ENCODE measurements around the gene PPP2R1A.

PPP2R1A gene

GRCh38 chr19:52189735-52190486 lies at the start of gene PPP2R1A:
Gene PPP2R1A (plus strand): TSS chr19:52190052. CDS start chr19:52190097, 45 bp downstream.
- peak; percentile 97 to 99 for DNase-seq

DNA sequence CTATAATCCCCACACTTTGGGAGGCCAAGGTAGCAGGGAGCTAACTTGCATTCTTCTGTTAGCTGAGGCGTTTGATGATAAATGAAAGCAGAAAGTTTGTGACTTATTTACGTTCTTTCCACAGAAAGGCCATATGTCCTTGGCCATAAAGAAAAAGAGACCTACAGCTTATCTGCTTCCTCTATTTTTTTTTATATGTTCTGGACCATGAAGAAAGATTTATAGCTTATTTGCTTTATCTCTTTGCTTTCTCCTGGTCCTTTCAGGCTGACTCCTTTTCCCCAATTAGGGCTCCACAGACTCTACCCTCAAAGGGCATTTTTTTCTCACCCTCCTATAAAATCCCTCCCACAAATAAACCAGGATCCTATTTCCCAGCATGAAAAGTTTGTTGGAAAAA lies 48.6 kb upstream of the PPP2R1A start:
- no peak for DNase-seq

- DNase-seq, result no peak
Measured at GRCh38 chr19:52142001-52142595, 47.8 kb upstream of the PPP2R1A start.

DNA sequence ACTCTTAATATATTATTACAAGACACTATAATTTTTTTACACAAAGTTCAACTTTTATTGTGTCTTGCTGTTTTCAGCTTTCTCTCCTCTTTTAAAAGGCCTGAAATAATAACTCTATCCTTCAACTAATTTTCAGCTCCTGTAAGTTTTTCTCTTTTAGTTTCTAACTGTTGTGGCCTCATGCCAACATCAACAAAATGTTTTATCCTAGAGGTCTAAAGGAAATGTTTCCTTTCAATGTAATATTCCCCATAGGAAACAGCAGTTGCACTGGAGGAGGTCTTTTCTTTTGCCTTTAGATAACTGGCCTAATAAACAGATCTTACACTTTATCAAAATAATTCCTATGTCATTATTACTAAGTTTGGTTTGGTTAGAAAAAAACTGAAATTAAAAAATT lies 41.6 kb upstream of the PPP2R1A start:
- no peak for DNase-seq

- no peak for DNase-seq
Measured at GRCh38 chr19:52155596-52156359, 34.1 kb upstream of the PPP2R1A start.

- no peak for DNase-seq
Measured at GRCh38 chr19:52170304-52170703, 19.5 kb upstream of the PPP2R1A start.

DNA sequence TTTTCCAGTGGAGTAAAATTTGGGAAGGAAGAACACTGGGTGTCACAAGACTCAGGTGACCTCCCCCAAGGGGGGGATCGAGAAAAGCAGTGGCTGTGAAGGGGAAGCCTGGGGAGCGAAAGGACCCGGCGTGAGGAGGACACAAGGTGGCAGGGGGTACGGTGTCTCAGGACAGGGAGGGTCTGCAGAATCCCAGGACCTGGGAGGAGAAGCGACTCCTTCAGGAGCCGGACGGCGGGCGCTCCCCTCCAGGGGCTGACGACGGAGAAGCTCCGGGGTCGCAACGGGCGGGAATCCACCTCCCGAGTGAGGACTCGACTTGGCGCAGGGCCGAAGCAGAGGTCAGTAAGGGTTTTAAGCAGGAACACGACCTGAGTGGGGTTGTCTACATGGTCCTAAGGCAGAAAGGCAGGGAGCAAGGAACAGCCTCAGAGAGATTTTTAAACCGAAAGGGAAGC lies 19.0 kb upstream of the PPP2R1A start:
- DNase-seq, result no peak

- peak; percentile 90 to 91 for DNase-seq
Measured at GRCh38 chr19:52171321-52172169, 18.3 kb upstream of the PPP2R1A start, which contains the start of gene ZNF836. Gene ZNF836 (minus strand): TSS chr19:52171621. CDS start chr19:52168072, 3,549 bp downstream.

- DNase-seq, result no peak
Measured at GRCh38 chr19:52172347-52172746, 17.5 kb upstream of the PPP2R1A start.

DNA sequence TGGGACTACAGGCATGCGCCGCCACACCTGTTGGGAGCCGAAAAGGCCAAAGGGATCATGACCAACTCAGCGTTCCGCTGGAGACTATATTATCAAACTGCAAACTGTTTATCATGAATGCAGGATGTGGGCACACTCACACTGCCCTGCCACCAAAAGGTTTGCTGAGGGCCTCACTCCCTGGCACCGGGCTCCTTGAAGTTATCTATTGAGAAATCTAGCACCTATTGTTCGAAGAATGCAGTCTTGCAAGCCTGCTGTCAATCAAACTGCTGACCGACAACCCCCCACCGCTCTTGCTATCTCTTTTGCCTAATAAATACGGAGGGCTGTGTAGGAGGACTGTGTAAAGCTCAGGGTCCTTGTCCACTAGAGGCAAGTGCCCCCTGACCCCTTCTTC lies 13.3 kb upstream of the PPP2R1A start:
- no peak for DNase-seq

GRCh38 chr19:52187407-52187806 lies 2.4 kb upstream of the PPP2R1A start:
- no peak for DNase-seq

- DNase-seq, result no peak
Measured at GRCh38 chr19:52188822-52189734, 774 bp upstream of the PPP2R1A start.

GRCh38 chr19:52190487-52191293 lies 838 bp downstream of the PPP2R1A start:
- DNase-seq, result no peak

DNA sequence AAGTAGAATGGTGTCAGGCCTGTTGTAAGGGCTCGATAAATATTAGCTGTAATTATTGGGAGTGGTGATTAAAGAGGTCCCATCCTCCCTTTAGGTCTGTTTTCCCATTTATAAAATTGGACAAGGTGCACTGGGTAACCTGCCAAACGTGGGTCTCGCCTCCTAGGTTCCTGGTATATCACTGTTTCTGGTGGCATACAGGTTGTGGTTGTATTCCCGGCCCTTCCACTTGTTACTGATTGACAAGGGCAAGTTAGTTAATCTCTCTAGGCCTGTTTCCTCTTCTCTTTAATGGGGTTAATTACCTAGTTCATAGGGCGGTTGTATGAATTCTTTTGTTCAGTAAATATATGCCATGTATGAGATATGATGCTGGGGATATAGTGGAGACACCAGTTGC lies 1.5 kb downstream of the PPP2R1A start:
- no peak for DNase-seq

DNA sequence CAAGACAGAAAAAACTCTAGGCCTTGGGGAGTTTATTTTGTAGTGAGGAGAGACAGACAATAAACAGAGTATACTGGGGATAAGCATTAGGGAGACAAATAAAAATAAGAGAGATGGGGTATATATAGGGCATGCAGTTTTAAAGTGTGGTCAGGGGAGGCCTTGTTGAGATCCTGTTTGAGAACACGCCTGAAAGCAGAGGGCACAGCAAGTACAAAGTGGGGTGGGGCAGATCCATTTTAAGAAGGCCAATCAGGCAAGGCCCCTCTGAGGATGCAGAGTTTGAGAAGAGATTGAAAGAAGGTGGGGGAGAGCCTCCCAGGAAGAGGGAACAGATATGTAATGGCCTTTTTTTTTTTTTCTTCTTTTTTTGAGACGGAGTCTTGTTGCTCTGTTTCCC lies 2.1 kb downstream of the PPP2R1A start:
- no peak for DNase-seq

GRCh38 chr19:52196256-52196967 lies 6.6 kb downstream of the PPP2R1A start:
- DNase-seq, result no peak

DNA sequence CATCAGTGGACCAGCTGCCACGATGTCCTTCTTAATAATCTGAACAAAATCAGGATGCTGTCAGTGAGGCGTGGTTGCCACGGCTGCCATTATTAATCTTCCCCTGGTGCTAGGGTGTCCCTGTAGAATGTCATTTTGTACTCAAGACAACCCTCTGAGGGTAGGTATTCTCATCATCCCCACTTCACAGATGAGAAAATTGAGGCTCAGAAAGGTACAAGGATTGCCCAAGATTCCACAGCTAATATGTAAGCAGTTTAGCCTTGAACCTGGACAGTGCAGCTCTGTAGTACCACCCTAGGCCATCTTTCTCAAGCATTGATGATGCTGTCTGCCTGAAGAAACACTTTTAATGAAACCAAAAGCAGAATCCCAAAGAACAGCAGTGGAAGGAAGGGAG lies 8.1 kb downstream of the PPP2R1A start:
- no peak for DNase-seq

DNA sequence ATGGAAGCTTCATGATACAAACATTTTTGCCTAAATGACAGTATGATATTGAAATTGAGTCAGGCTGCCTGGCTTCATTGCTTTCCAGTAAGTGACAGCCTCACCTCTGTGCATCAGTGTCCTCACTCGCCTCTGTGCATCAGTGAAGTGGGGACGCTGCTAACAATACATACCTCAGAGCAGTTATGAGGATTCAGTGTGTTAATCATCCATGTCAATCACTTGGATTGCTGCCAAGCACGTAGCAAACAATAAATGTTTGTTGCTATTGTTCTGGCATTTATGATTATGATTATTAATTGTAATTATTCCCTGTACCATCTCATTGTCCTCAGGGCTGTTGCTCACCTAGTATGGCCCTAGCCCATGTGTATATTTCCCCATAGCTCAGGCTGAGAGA lies 8.8 kb downstream of the PPP2R1A start:
- DNase-seq, result no peak

- no peak for DNase-seq
Measured at GRCh38 chr19:52200044-52200443, 10.2 kb downstream of the PPP2R1A start.

All from activated CD4-positive, alpha-beta T cell treated with anti-CD3 and anti-CD28 coated beads, Interleukin-2, amount 50 U/mL, for 4 hours (primary cell).